Chondrocyte (in vitro differentiated cells): ENCODE measurements around the gene RAB27A. TPM values are rescaled to one million over a fixed set of nuclear protein-coding genes. Genes with fewer than 3 reads are reported as not detected.

Experiments
- DNase-seq: peaks from one replicate; pipeline ENCODE4 v3.0.0; 2021; ENCODE audit warnings: mixed read lengths, low spot score
- H3K27ac Mint-ChIP-seq: one replicate; pipeline ENCODE4 v1.8.0; 2021; ENCODE audit warnings: mild to moderate bottlenecking, moderate library complexity, mixed read lengths; ENCODE audit not compliant: unreplicated experiment
- H3K27me3 Mint-ChIP-seq: 2 replicates; pipeline ENCODE4 v1.8.0; 2021; ENCODE audit warnings: low read depth, mixed read lengths
- H3K36me3 Mint-ChIP-seq: 2 replicates; pipeline ENCODE4 v1.8.0; 2021; ENCODE audit warnings: low read depth, mixed read lengths
- H3K4me1 Mint-ChIP-seq: 2 replicates; pipeline ENCODE4 v1.8.0; 2021; ENCODE audit warnings: low read depth, mild to moderate bottlenecking, mixed read lengths
- H3K4me3 Mint-ChIP-seq: one replicate; pipeline ENCODE4 v1.8.0; 2021; ENCODE audit warnings: mild to moderate bottlenecking, moderate library complexity, mixed read lengths; ENCODE audit not compliant: unreplicated experiment
- H3K9me3 Mint-ChIP-seq: 2 replicates; pipeline ENCODE4 v1.8.0; 2021; ENCODE audit warnings: low read depth, mixed read lengths
- total RNA-seq: library from RNA; stranded (reverse); gene quantifications from 3 replicates; pipeline ENCODE4 v1.2.1, GENCODE V29; 2021
- TF ChIP-seq, protein P1 (sequence below): fragments of 200-600 bp; sonication (generic); IDR thresholded peaks from 2 replicates; pipeline ENCODE4 v1.5.0; 2021; ENCODE audit warnings: antibody characterized with exemption, mild to moderate bottlenecking, moderate library complexity

Gene RAB27A
- total RNA-seq, 1 donor from 2014 or later, result 16.8 TPM

DNA sequence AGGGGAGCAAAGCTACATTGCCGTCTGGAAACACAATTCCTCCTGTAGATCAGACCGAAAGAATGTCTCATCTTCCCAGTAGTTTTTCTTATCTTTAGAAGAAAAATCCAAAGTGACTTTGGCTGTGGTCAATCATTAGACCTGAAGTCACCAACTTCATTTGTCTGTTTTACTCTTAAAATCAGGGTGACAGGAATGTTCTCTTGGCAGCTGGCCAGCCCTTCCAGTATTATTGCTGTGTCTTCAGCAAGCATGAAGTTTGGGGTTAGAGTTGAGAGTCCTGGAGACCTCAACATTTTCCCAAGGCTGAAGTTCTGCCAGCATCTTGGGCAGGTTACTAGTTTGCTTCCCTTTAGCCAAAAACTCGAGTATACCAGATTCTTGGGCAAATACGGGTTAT lies 125.3 kb downstream of the RAB27A start:
- TF ChIP-seq, protein P1, sequence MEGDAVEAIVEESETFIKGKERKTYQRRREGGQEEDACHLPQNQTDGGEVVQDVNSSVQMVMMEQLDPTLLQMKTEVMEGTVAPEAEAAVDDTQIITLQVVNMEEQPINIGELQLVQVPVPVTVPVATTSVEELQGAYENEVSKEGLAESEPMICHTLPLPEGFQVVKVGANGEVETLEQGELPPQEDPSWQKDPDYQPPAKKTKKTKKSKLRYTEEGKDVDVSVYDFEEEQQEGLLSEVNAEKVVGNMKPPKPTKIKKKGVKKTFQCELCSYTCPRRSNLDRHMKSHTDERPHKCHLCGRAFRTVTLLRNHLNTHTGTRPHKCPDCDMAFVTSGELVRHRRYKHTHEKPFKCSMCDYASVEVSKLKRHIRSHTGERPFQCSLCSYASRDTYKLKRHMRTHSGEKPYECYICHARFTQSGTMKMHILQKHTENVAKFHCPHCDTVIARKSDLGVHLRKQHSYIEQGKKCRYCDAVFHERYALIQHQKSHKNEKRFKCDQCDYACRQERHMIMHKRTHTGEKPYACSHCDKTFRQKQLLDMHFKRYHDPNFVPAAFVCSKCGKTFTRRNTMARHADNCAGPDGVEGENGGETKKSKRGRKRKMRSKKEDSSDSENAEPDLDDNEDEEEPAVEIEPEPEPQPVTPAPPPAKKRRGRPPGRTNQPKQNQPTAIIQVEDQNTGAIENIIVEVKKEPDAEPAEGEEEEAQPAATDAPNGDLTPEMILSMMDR, result no peak
- Mint-ChIP-seq H3K9me3 (peaks cover 6% of the 10 kb centered on the region), H3K27me3 (peaks cover 3% of the 10 kb centered on the region), H3K4me3 (no peak overlapping the region), H3K4me1 (no peaks in the 10 kb centered on the region), H3K27ac (no peak overlapping the region), H3K36me3 (no peaks in the 10 kb centered on the region)
- DNase-seq, result no peak

Other genes starting within 250 kb of the RAB27A start
- 39.8 to 61.3 TPM (median 60.4 TPM) in 3 replicates for gene RSL24D1, start 92.9 kb downstream of the RAB27A start, total RNA-seq
- gene PIGBOS1, start 29.3 kb upstream of the RAB27A start, total RNA-seq, result 9.5 to 12.3 TPM (median 9.6 TPM) in 3 replicates
- 8.1 to 16.9 TPM (median 8.9 TPM) in 3 replicates for gene PIGB, start 29.4 kb upstream of the RAB27A start, total RNA-seq
- gene CCPG1, start 118.5 kb upstream of the RAB27A start, total RNA-seq, result 218 to 305 TPM (median 220 TPM) in 3 replicates
- gene PIERCE2, start 118.7 kb upstream of the RAB27A start, total RNA-seq, result 2.7 to 3.8 TPM (median 3.1 TPM) in 3 replicates
- 0.82 to 4.4 TPM (median 1.8 TPM) in 3 replicates for gene DNAAF4, start 218.4 kb upstream of the RAB27A start, total RNA-seq